RWPE2 (cell line): Measurements from ENCODE around the gene ADCY2.

Source experiments
- ATAC-seq: fragments of 200-7000 bp; cut with Tn5 transposase; 3 replicates; pipeline ENCODE4 v1.9.1; 2021; ENCODE audit warnings: low read depth
- DNase-seq: peaks from one replicate; pipeline ENCODE4 v3.0.0-alpha.2; 2020; ENCODE audit warnings: low spot score
- H3K27ac ChIP-seq: fragments of 450-650 bp; 2 replicates; pipeline ENCODE4 v1.5.1; 2017; ENCODE audit warnings: mild to moderate bottlenecking; ENCODE audit not compliant: poor library complexity, severe bottlenecking
- H3K27me3 ChIP-seq: fragments of 250-450 bp; sonication (Bioruptor Pico); 2 replicates; pipeline ENCODE4 v1.5.1; 2021; ENCODE audit warnings: mild to moderate bottlenecking, moderate library complexity; ENCODE audit not compliant: insufficient read depth, poor library complexity, severe bottlenecking
- H3K36me3 ChIP-seq: fragments of 250-450 bp; sonication (Bioruptor Pico); 2 replicates; pipeline ENCODE4 v1.5.1; 2020; ENCODE audit warnings: low read depth, mild to moderate bottlenecking, moderate library complexity
- H3K4me1 ChIP-seq: fragments of 250-450 bp; sonication (Bioruptor Pico); 2 replicates; pipeline ENCODE4 v1.5.1; 2021; ENCODE audit warnings: mild to moderate bottlenecking, moderate library complexity; ENCODE audit not compliant: insufficient read depth, poor library complexity, severe bottlenecking
- H3K4me3 ChIP-seq: fragments of 250-450 bp; sonication (Bioruptor Pico); 2 replicates; pipeline ENCODE4 v1.5.1; 2021; ENCODE audit warnings: mild to moderate bottlenecking, moderate library complexity; ENCODE audit not compliant: severe bottlenecking
- H3K9me3 ChIP-seq: fragments of 250-450 bp; sonication (Bioruptor Pico); 2 replicates; pipeline ENCODE4 v1.5.1; 2021; ENCODE audit warnings: mild to moderate bottlenecking, moderate library complexity; ENCODE audit not compliant: severe bottlenecking
- TF ChIP-seq, protein P1 (sequence below): fragments of 450-650 bp; IDR thresholded peaks from one replicate; pipeline ENCODE4 v1.5.1; 2017; ENCODE audit warnings: mild to moderate bottlenecking, moderate library complexity; ENCODE audit not compliant: poor library complexity, severe bottlenecking

Gene ADCY2

DNA sequence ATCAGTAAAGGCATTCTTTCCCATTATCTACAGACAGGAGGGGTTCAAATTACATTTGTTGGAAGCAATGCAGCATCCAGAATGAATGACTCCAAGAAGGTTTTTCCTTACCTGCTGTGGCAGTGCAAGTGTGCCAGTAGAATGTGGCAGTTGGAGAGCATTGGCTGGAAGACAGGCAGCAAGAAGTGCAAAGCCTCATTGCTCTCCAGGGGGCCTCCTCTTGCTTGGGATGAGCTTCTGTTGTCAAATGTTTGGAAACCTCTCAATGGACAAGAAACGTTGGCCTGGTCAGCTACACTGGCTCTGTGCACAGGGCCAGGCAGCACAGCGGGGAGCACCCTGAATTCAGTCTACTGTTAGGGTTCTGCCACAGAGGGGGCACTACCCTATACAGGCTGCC, 226.6 kb downstream of the ADCY2 start:
- Histone ChIP-seq H3K27me3 (no peaks in the 10 kb centered on the region), H3K27ac (no peak overlapping the region), H3K9me3 (no peaks in the 10 kb centered on the region), H3K4me3 (no peak overlapping the region), H3K4me1 (no peaks in the 10 kb centered on the region), H3K36me3 (no peaks in the 10 kb centered on the region)
- TF ChIP-seq, protein P1, sequence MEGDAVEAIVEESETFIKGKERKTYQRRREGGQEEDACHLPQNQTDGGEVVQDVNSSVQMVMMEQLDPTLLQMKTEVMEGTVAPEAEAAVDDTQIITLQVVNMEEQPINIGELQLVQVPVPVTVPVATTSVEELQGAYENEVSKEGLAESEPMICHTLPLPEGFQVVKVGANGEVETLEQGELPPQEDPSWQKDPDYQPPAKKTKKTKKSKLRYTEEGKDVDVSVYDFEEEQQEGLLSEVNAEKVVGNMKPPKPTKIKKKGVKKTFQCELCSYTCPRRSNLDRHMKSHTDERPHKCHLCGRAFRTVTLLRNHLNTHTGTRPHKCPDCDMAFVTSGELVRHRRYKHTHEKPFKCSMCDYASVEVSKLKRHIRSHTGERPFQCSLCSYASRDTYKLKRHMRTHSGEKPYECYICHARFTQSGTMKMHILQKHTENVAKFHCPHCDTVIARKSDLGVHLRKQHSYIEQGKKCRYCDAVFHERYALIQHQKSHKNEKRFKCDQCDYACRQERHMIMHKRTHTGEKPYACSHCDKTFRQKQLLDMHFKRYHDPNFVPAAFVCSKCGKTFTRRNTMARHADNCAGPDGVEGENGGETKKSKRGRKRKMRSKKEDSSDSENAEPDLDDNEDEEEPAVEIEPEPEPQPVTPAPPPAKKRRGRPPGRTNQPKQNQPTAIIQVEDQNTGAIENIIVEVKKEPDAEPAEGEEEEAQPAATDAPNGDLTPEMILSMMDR, result no peak
- no peak for ATAC-seq
- no peak for DNase-seq

DNA sequence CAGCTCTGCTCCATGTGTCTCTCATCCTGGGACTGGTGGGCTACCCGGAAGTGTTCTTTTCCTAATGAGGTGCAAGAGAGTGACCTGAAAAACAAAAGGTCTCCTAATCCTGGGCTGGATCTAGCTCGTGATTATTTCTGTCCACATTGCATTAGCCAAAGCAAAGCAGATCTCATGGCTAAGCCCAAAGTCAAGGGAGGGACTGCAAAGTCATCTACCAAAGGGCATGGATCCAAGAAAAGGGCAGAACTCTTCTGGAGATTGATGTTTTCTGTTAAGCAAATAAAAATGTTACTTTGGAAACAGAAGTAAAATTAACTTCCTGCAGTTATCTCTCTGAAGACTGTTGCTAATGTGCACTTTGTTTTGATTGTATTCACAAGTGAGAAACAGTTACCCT, 229.8 kb downstream of the ADCY2 start:
- DNase-seq (no peak), ATAC-seq (no peak)
- Histone ChIP-seq H3K4me3 (no peak overlapping the region), H3K27ac (no peak overlapping the region), H3K9me3 (no peaks in the 10 kb centered on the region), H3K4me1 (no peaks in the 10 kb centered on the region), H3K36me3 (no peaks in the 10 kb centered on the region), H3K27me3 (no peaks in the 10 kb centered on the region)
- TF ChIP-seq, protein P1, result no peak

DNA sequence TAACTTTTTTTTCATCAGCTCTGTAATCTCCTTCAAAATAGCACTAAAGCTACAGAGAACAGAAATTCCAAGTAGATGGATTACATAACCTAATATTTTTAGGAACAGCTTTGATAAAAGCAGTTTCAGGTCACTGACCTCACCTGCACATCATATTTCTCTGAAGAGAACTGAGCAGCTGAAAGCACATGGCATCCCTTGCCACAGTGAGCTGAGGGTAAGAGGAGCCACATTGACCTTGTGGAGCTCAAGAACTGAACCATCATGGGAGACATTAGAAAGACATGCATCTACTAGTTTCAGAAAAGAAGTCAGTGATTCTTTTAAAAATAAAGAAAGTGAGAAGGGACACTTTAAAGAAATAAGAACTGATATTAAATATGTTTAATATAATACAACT, 232.3 kb downstream of the ADCY2 start:
- no peaks in the 10 kb centered on the region for H3K4me1 ChIP-seq
- H3K27me3 ChIP-seq, result peaks cover 3% of the 10 kb centered on the region
- no peaks in the 10 kb centered on the region for H3K36me3 ChIP-seq
- H3K9me3 ChIP-seq, result no peaks in the 10 kb centered on the region
- ATAC-seq, result no peak
- no peak overlapping the region for H3K27ac ChIP-seq
- TF ChIP-seq, protein P1, result no peak
- no peak overlapping the region for H3K4me3 ChIP-seq
- no peak for DNase-seq

DNA sequence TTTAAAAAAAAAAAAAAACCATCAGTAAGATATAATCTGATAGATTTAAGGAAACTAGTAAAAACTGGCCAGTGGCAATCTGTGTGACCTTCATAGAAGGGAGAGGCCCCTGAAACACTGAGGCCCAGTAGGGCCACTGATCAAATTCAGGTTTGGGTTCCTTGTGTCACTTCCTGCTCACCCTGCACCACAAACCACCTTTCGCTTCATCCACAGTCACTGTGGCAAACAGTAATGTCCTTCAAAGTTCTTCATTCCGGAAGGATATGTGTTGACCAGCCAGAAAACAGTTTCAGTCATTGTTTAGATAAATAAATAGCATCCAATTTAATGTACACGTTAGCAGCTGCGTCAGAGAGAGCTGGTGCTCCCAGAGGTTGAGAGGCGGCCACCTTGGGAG, 232.9 kb downstream of the ADCY2 start:
- TF ChIP-seq, protein P1, result no peak
- DNase-seq (no peak), ATAC-seq (no peak)
- H3K27ac ChIP-seq, result no peak overlapping the region
- H3K9me3 ChIP-seq, result no peaks in the 10 kb centered on the region
- no peaks in the 10 kb centered on the region for H3K4me1 ChIP-seq
- H3K36me3 ChIP-seq, result no peaks in the 10 kb centered on the region
- no peak overlapping the region for H3K4me3 ChIP-seq
- peaks cover 3% of the 10 kb centered on the region for H3K27me3 ChIP-seq

DNA sequence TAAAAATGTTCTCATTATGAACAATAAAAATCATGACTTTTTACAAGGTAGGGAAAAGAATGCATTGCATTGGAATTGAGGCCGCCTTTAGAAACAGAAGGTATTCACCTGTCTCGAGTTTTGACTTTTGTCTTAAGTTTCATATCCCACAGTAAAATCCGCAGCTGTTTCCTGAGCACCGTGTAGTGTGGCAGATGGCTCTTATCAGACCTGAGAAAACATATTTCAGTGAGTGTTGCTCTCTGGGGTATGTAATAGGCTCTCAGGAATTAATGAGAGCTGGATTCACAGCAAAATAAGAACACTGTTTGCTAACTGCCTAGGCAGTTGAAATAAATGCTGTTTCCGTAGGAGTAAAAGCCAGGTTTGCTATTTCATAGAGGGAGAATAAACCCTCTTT, 233.6 kb downstream of the ADCY2 start:
- Histone ChIP-seq H3K9me3 (no peaks in the 10 kb centered on the region), H3K4me1 (no peaks in the 10 kb centered on the region), H3K27me3 (peaks cover 3% of the 10 kb centered on the region), H3K4me3 (no peak overlapping the region), H3K27ac (no peak overlapping the region), H3K36me3 (no peaks in the 10 kb centered on the region)
- ATAC-seq (no peak), DNase-seq (no peak)
- TF ChIP-seq, protein P1, result no peak
